ENCODE results near the gene SLC25A48.

SLC25A48 gene

DNA sequence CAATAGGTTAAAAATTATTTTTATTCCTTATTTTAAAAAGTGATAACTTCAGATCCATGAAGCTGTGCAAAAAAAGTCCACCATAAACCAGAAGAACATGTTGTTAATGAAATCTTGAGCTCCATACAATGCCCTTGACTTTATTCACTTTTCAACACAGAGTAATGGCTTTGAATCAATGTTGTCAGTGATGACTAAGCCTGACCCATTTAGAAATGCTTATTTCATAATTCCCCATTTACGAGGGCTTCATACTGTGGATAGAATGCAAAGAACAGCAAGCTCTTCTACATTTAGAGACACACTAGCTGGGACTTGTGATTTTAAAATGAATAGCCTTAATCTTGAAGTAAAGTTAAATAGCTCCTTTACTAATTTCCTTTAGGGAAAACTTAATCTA is 86.9 kb downstream of the SLC25A48 start:
- no peak for DNase-seq

DNA sequence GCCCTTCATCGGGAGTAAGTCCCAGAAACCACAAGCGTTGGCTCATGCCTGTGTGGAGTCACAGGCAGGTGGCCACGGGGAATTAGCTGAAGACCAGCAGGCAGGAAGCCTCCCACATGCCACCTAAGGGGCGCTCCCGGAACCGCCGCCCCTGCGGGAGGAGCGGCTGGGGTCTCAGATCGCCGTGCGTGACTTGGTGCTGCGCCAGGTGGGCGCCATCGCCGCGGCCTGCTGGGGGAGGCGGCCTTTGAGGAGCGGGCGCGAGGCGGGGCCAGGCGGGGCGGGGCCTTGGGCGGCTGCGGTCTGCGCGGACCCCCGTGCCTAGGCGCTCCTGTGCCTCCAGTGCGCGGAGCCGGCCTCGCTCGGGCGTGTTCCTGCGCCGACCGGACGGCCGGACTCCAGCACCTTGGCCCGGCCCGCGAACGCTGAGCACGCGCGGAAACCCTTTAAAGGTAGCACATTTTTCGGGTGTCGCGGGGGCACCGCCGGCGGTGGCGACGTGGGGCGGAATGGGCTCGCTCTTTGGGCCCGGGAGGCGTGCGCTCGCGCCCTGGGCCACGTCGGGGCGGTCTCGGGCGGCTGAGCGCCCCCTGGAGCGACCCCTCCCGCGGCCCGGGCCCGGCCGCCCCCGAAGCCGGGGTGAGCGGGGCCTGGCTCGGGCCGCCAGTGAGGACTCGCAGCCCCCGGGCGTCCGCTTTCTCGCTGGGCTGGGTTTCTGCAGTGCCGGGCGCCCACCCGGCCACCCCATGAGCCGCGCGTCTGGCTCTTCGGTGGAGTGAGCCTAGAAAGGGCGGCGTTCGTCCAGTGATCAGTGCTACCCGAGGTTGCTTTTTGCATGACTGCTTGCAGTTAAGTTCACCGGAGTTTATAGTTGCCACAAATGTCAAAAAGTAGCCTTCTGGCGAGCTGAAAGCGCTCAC is 95.8 kb downstream of the SLC25A48 start:
- no peak for DNase-seq

DNA sequence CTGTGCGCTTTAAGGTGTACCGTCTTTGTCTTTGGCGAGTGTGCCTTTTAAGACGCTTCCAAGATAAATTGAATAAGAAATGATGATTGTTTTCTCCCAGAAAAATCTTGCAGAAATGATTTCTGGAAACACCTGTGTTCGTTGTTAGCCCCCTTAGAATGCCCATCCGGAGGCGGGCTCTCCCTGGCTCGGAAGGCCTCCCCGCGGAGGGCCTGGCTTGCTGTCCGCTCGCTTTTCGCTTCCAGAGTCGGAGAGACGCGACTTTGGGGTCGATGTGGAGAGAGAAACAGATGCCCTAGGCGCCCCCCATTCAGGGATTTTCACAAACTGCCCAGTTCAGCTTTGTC is 96.5 kb downstream of the SLC25A48 start:
- no peak for DNase-seq

DNA sequence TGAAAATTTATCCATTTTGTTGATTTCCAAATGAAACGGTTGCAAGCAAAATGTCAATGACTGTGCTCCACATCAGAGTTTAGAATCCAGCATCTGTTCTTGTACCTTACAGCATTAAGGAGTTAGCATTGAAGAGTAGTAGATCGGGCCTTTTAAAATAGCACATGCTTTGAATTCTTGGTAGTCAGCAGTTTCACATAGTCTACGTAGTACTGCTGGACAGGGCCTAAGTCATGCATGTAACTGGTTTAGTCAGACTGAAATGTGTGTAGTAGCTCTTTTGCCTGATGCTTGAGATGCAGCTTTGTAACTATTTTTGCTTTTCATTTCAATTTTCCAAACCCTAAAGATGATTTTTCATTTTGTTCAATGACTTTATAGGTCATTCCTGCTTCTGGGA is 100.5 kb downstream of the SLC25A48 start:
- no peak for DNase-seq

DNA sequence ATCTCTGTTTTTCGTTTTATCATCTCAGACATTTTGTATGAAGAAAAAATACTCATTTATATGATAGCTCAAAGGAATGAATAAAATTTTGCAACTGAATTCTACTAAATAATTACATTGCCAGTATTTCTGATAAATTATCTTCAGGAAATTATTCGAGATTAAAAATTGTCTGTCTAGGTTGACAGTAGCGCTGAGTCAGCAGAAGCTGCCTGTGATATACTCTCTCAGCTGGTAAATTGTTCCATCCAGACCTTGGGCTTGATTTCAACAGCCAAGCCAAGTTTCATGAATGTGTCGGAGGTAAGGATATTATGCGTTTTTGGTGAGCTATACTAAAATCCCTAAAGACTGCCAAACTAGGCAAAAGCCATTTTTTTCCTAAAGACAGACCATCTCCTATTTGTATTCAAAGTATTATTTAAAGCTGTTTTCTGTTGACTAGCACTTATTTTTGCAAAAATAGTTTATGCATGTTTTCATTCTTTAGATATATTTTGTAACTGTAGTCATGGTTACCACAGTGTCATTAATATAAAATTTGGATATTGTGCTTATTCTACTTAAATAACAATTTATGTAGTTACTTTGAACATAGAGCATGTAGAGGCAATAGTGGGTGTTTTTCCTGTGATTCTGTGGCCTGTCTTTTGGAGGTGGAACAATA is 102.9 kb downstream of the SLC25A48 start:
- no peak for DNase-seq

Measured in T-helper 2 cell (primary cell).